DND-41 (cell line): ENCODE data around the gene ITPR1.

ENCODE experiments used
- ATAC-seq: fragments of 200-7000 bp; cut with Tn5 transposase; 3 replicates; pipeline ENCODE4 v1.9.1; 2021; ENCODE audit warnings: low read depth; ENCODE audit not compliant: insufficient read depth
- DNase-seq: peaks from one replicate; pipeline ENCODE4 v3.0.0-alpha.2; 2020
- H2AFZ ChIP-seq: 2 replicates; pipeline ENCODE4 v1.6.0; 2012; ENCODE audit warnings: low read depth, low read length
- H3K27ac ChIP-seq: 2 replicates; pipeline ENCODE4 v1.5.1; 2012; ENCODE audit warnings: low read length, inconsistent platforms
- H3K27me3 ChIP-seq: fragments of 200-600 bp; sonication (generic); 2 replicates; pipeline ENCODE4 v1.6.0; 2012; ENCODE audit warnings: low read length, mild to moderate bottlenecking, inconsistent platforms; ENCODE audit not compliant: insufficient read depth, poor library complexity
- H3K36me3 ChIP-seq: 2 replicates; pipeline ENCODE4 v1.5.1; 2012; ENCODE audit warnings: low read length, inconsistent platforms; ENCODE audit not compliant: insufficient read depth
- H3K4me1 ChIP-seq: 2 replicates; pipeline ENCODE4 v1.5.1; 2012; ENCODE audit warnings: mild to moderate bottlenecking, low read length; ENCODE audit not compliant: insufficient read depth
- H3K4me2 ChIP-seq: 2 replicates; pipeline ENCODE4 v1.6.0; 2012; ENCODE audit warnings: mild to moderate bottlenecking, moderate library complexity, low read length, inconsistent platforms; ENCODE audit not compliant: insufficient read depth
- H3K4me3 ChIP-seq, 2 experiments: fragments of 200-600 bp in 1 of 2; shearing (Covaris generic) in 1 of 2; 2 replicates each; pipeline ENCODE4 v1.5.1; 2012 to 2016; ENCODE audit warnings: inconsistent platforms in 2 of 2, low read length in 2 of 2, mild to moderate bottlenecking in 2 of 2, low read depth in 1 of 2, moderate library complexity in 1 of 2
- H3K79me2 ChIP-seq: 2 replicates; pipeline ENCODE4 v1.6.0; 2012; ENCODE audit warnings: low read length, inconsistent platforms; ENCODE audit not compliant: insufficient read depth
- H3K9ac ChIP-seq: 2 replicates; pipeline ENCODE4 v1.6.0; 2012; ENCODE audit warnings: low read depth, mild to moderate bottlenecking, inconsistent platforms, low read length, moderate library complexity
- H3K9me3 ChIP-seq: 2 replicates; pipeline ENCODE4 v1.5.1; 2012; ENCODE audit warnings: low read length, moderate library complexity, mild to moderate bottlenecking, inconsistent platforms; ENCODE audit not compliant: insufficient read depth, severe bottlenecking
- H4K20me1 ChIP-seq: 2 replicates; pipeline ENCODE4 v1.6.0; 2012; ENCODE audit warnings: low read length; ENCODE audit not compliant: insufficient read depth
- EZH2 ChIP-seq: IDR thresholded peaks from 3 replicates; pipeline ENCODE4 v1.6.1; 2012; ENCODE audit warnings: borderline replicate concordance, low read depth, mild to moderate bottlenecking, moderate library complexity, low read length, inconsistent platforms; ENCODE audit not compliant: severe bottlenecking
- TF ChIP-seq, protein P1 (sequence below): IDR thresholded peaks from 2 replicates; pipeline ENCODE4 v1.5.1; 2012; ENCODE audit warnings: borderline replicate concordance, low read length, moderate library complexity, mild to moderate bottlenecking; ENCODE audit not compliant: poor library complexity, severe bottlenecking; ENCODE audit errors: extremely low read depth

ITPR1 gene

DNA sequence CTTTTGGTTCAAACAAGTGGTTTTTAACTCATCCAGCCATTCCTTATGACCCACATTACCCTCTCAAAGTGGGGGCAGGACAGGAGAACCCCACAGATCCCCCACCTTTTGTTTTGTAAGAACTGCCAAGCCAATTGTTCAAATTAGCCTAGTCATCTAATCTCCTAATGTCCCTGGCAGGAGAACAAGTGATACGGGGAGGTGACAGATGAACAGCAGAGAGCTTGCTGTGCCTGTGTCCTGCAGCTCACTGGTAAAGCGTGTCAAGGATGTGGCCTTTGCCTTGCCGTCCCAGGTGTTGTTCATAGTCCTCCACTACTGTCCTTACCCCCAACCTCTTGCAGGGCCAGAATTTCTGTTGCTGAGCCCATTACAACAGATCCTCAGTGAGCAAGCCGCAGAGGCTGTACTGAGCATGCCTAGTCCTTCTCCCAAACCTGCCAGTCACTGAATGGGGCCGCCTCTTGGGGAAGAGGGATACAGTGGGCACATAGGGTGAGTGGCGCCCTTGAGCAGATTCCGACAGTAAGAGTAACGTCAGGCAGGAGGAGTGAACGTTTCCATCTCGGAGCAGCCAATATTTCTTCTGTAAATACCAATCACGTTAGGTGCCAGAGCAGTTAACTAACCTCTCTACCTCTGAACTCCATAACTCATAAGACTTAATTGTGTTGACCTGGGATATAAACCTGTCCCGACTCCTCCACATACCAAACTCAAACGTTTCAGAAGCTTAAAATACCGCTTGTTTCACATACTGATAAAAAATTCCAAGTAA, 87.4 kb downstream of the ITPR1 start:
- DNase-seq (no peak), ATAC-seq (no peak)
- H3K27me3 ChIP-seq, result no peaks in the 10 kb centered on the region
- H3K27ac ChIP-seq, result no peak overlapping the region
- H3K9ac ChIP-seq, result no peak overlapping the region
- H3K79me2 ChIP-seq, result no peaks in the 10 kb centered on the region
- no peak overlapping the region for H3K4me2 ChIP-seq
- H3K4me1 ChIP-seq, result peaks cover 15% of the 10 kb centered on the region
- TF ChIP-seq, protein P1, sequence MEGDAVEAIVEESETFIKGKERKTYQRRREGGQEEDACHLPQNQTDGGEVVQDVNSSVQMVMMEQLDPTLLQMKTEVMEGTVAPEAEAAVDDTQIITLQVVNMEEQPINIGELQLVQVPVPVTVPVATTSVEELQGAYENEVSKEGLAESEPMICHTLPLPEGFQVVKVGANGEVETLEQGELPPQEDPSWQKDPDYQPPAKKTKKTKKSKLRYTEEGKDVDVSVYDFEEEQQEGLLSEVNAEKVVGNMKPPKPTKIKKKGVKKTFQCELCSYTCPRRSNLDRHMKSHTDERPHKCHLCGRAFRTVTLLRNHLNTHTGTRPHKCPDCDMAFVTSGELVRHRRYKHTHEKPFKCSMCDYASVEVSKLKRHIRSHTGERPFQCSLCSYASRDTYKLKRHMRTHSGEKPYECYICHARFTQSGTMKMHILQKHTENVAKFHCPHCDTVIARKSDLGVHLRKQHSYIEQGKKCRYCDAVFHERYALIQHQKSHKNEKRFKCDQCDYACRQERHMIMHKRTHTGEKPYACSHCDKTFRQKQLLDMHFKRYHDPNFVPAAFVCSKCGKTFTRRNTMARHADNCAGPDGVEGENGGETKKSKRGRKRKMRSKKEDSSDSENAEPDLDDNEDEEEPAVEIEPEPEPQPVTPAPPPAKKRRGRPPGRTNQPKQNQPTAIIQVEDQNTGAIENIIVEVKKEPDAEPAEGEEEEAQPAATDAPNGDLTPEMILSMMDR, result no peak
- TF ChIP-seq EZH2, result no peak
- H3K36me3 ChIP-seq, result no peaks in the 10 kb centered on the region
- no peaks in the 10 kb centered on the region for H3K9me3 ChIP-seq
- no peak overlapping the region for H3K4me3 ChIP-seq
- H4K20me1 ChIP-seq, result no peaks in the 10 kb centered on the region
- no peak overlapping the region for H2AFZ ChIP-seq

DNA sequence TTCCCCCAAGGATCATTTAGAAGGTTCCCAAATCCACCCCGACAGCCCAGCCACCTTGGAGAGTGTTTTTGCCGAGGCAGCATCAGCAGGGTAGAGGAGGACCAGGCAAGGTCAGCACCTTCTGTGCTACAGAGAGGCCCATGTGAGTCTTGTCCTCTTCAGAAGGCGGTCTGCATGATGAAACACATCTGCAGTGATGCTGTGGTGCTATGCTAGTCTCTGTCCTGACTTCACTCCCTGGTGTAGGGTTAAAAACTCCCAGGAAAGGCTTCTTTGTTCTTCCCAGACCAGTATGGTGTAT, 87.9 kb downstream of the ITPR1 start:
- H3K9ac ChIP-seq, result no peak overlapping the region
- H3K4me1 ChIP-seq, result peaks cover 15% of the 10 kb centered on the region
- H3K27me3 ChIP-seq, result no peaks in the 10 kb centered on the region
- no peak for TF ChIP-seq EZH2
- TF ChIP-seq, protein P1, result no peak
- DNase-seq, result no peak
- no peaks in the 10 kb centered on the region for H3K9me3 ChIP-seq
- H2AFZ ChIP-seq, result no peak overlapping the region
- H3K36me3 ChIP-seq, result no peaks in the 10 kb centered on the region
- no peaks in the 10 kb centered on the region for H3K79me2 ChIP-seq
- H4K20me1 ChIP-seq, result no peaks in the 10 kb centered on the region
- ATAC-seq, result no peak
- H3K4me2 ChIP-seq, result no peak overlapping the region
- no peak overlapping the region for H3K27ac ChIP-seq
- no peak overlapping the region for H3K4me3 ChIP-seq

DNA sequence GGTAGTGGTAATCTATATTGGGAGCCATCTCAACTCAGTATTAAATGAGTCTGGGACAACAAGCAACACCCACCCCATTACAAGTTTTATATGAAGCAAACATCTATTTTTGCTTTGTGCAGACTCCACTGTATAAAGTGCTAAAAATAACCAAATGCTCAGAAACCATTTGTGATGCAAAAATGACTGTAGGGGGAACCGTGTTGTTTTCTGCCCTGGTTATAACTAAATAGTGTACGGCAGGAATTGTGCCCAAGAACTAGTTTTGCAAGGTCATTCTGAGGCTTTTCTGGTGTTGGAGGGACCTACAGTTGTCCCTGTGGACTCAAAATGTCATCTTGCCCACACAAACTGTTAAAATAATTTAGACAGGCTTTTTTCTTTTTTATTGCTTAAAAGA, 88.3 kb downstream of the ITPR1 start:
- Histone ChIP-seq H3K36me3 (no peaks in the 10 kb centered on the region), H4K20me1 (no peaks in the 10 kb centered on the region), H3K4me1 (peaks cover 15% of the 10 kb centered on the region), H3K27me3 (no peaks in the 10 kb centered on the region), H3K9me3 (no peaks in the 10 kb centered on the region), H3K4me3 (no peak overlapping the region), H3K27ac (no peak overlapping the region), H2AFZ (no peak overlapping the region), H3K4me2 (no peak overlapping the region), H3K79me2 (no peaks in the 10 kb centered on the region), H3K9ac (no peak overlapping the region)
- no peak for ATAC-seq
- no peak for DNase-seq
- TF ChIP-seq, protein P1, result no peak
- no peak for TF ChIP-seq EZH2
